ENCODE results near the gene MAST4. TPM values are rescaled to one million over a fixed set of nuclear protein-coding genes. Genes with fewer than 3 reads are reported as not detected.

MAST4 gene
- total and polyA plus RNA-seq, 2 of the 13 experiments (the other 11 are each of a cell fraction or from before 2014, with no cell fraction given), result 3.4 to 3.7 TPM

DNA sequence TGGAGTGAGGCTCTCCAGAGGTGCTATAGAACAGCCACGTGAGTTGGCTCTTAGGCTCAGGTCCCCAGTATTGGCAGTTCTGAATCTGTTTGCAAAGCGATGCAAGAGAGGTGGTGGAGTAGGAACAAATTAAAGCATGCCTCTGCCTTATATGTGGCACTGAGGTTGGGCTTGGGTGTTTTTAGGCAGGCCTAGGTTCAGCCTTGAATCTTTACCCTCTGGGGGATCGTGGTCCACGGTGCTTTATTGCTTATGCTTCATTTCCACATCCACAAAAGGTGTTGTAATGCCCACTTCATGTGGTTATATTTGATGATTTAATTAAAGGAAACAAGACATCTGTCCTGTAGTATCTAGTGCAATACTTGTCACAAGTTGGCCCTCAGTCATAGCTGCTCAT, 544.2 kb downstream of the MAST4 start:
- H2AFZ ChIP-seq (ENCODE audit: low read length), result no peak overlapping the region
- H3K27ac ChIP-seq (ENCODE audit: extremely low read length, insufficient read depth, low read length), result no peak overlapping the region
- peaks cover 3 to 5% of the 10 kb centered on the region in 2 experiments; a peak in 4 of 5 replicates for H3K36me3 ChIP-seq (replicated peaks in 1 of 2; ENCODE audit: control insufficient read depth in 1 of 2, insufficient read depth in 2 of 2, low read length in 2 of 2)
- intact Hi-C loops (cut with micrococcal nuclease; ENCODE audit: unreplicated experiment), result loop anchor here (5.0 kb wide), 3 partner anchors 43 to 148 kb away; no protein-coding TSS in a partner anchor
- 100% methylated on average over 4 of the region's 4 CpGs for whole genome bisulfite sequencing (ENCODE audit: low lambda C conversion rate)
- ChIA-PET CTCF (ENCODE audit: low intra/inter-chr PET ratio, low total read pairs) (no interaction called here), POLR2A (no interaction called here)
- no peak overlapping the region for H3K9ac ChIP-seq (ENCODE audit: insufficient read depth, low read depth, low read length)
- no peak overlapping the region for H3K4me2 ChIP-seq (ENCODE audit: low read depth, low read length)
- in situ Hi-C loops (cut with HindIII; ENCODE audit: extremely low pct_ligation_motif_present, low pct_unique_long_range_greater_than_20kb), result loop anchor here (5.0 kb wide), 1 partner anchor 138 kb away; no protein-coding TSS in a partner anchor
- TF ChIP-seq MBD4 (IDR thresholded peaks at IDR 0.05; ENCODE audit: borderline replicate concordance, low read length) (no peak), ZNF121 (CRISPR knock-in tag; IDR thresholded peaks at IDR 0.05) (no peak)
- TF ChIP-seq, protein P1, sequence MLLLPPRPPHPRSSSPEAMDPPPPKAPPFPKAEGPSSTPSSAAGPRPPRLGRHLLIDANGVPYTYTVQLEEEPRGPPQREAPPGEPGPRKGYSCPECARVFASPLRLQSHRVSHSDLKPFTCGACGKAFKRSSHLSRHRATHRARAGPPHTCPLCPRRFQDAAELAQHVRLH (CRISPR knock-in tag; IDR thresholded peaks at IDR 0.05; ENCODE audit: borderline replicate concordance, low read depth), result no peak
- TF ChIP-seq, protein P2, sequence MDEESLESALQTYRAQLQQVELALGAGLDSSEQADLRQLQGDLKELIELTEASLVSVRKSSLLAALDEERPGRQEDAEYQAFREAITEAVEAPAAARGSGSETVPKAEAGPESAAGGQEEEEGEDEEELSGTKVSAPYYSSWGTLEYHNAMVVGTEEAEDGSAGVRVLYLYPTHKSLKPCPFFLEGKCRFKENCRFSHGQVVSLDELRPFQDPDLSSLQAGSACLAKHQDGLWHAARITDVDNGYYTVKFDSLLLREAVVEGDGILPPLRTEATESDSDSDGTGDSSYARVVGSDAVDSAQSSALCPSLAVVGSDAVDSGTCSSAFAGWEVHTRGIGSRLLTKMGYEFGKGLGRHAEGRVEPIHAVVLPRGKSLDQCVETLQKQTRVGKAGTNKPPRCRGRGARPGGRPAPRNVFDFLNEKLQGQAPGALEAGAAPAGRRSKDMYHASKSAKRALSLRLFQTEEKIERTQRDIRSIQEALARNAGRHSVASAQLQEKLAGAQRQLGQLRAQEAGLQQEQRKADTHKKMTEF (CRISPR knock-in tag; IDR thresholded peaks at IDR 0.05), result no peak
- no peaks in the 10 kb centered on the region for H3K9me3 ChIP-seq (ENCODE audit: low read length)
- BruUV-seq (replicated peaks), result no TSS peak
- H4K20me1 ChIP-seq (ENCODE audit: insufficient read depth, low read length), result no peaks in the 10 kb centered on the region
- H3K4me1 ChIP-seq (ENCODE audit: insufficient read depth, low read length), result peaks cover 50% of the 10 kb centered on the region
- ATAC-seq, result no peak
- no peak overlapping the region for H3K4me3 ChIP-seq (replicated peaks in 1 of 3; ENCODE audit: insufficient read depth in 1 of 3, low read depth in 2 of 3, low read length in 3 of 3)
- no peaks in the 10 kb centered on the region for H3K27me3 ChIP-seq (ENCODE audit: control insufficient read depth in 1 of 2, insufficient read depth in 2 of 2, low read length in 2 of 2)
- DNase-seq (ENCODE audit: low spot score), result no peak
- H3K79me2 ChIP-seq (ENCODE audit: insufficient read depth, low read length), result no peaks in the 10 kb centered on the region
- no peak for FAIRE-seq

DNA sequence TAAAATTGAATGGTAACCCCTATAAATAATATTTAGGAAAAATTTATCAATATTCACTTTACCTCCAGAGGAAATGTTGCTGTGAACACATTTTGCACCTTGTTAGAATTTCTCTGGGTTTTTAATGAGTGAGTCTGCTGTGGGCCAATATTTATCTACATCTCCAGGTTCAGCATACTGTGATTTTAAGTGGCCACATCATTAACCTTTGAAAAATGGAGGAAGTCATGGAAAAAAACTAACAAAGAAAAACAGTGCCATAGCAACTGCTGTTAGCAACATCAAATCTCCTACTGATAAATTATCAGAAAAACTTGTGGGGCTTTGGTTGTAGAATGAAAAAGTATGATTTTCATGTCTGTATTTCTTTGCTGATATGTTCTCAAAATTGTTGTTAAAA, 545.5 kb downstream of the MAST4 start:
- H3K36me3 ChIP-seq (replicated peaks in 1 of 2; ENCODE audit: control insufficient read depth in 1 of 2, insufficient read depth in 2 of 2, low read length in 2 of 2), result peaks cover 5 to 9% of the 10 kb centered on the region in 2 experiments; a peak in 3 of 5 replicates
- FAIRE-seq (no peak), DNase-seq (ENCODE audit: low spot score) (no peak), ATAC-seq (no peak)
- ChIA-PET POLR2A (no interaction called here), CTCF (ENCODE audit: low intra/inter-chr PET ratio, low total read pairs) (no interaction called here)
- no peak overlapping the region for H3K27ac ChIP-seq (ENCODE audit: extremely low read length, insufficient read depth, low read length)
- no peaks in the 10 kb centered on the region for H3K27me3 ChIP-seq (ENCODE audit: control insufficient read depth in 1 of 2, insufficient read depth in 2 of 2, low read length in 2 of 2)
- TF ChIP-seq RFX1 (IDR thresholded peaks at IDR 0.05), result 0 out of 2 replicates have a peak, but pooled peaks have one; percentile 6
- TF ChIP-seq, protein P3, sequence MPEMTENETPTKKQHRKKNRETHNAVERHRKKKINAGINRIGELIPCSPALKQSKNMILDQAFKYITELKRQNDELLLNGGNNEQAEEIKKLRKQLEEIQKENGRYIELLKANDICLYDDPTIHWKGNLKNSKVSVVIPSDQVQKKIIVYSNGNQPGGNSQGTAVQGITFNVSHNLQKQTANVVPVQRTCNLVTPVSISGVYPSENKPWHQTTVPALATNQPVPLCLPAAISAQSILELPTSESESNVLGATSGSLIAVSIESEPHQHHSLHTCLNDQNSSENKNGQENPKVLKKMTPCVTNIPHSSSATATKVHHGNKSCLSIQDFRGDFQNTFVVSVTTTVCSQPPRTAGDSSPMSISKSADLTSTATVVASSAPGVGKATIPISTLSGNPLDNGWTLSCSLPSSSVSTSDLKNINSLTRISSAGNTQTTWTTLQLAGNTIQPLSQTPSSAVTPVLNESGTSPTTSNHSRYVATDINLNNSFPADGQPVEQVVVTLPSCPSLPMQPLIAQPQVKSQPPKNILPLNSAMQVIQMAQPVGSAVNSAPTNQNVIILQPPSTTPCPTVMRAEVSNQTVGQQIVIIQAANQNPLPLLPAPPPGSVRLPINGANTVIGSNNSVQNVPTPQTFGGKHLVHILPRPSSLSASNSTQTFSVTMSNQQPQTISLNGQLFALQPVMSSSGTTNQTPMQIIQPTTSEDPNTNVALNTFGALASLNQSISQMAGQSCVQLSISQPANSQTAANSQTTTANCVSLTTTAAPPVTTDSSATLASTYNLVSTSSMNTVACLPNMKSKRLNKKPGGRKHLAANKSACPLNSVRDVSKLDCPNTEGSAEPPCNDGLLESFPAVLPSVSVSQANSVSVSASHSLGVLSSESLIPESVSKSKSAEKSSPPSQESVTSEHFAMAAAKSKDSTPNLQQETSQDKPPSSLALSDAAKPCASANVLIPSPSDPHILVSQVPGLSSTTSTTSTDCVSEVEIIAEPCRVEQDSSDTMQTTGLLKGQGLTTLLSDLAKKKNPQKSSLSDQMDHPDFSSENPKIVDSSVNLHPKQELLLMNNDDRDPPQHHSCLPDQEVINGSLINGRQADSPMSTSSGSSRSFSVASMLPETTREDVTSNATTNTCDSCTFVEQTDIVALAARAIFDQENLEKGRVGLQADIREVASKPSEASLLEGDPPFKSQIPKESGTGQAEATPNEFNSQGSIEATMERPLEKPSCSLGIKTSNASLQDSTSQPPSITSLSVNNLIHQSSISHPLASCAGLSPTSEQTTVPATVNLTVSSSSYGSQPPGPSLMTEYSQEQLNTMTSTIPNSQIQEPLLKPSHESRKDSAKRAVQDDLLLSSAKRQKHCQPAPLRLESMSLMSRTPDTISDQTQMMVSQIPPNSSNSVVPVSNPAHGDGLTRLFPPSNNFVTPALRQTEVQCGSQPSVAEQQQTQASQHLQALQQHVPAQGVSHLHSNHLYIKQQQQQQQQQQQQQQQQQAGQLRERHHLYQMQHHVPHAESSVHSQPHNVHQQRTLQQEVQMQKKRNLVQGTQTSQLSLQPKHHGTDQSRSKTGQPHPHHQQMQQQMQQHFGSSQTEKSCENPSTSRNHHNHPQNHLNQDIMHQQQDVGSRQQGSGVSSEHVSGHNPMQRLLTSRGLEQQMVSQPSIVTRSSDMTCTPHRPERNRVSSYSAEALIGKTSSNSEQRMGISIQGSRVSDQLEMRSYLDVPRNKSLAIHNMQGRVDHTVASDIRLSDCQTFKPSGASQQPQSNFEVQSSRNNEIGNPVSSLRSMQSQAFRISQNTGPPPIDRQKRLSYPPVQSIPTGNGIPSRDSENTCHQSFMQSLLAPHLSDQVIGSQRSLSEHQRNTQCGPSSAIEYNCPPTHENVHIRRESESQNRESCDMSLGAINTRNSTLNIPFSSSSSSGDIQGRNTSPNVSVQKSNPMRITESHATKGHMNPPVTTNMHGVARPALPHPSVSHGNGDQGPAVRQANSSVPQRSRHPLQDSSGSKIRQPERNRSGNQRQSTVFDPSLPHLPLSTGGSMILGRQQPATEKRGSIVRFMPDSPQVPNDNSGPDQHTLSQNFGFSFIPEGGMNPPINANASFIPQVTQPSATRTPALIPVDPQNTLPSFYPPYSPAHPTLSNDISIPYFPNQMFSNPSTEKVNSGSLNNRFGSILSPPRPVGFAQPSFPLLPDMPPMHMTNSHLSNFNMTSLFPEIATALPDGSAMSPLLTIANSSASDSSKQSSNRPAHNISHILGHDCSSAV (CRISPR knock-in tag; IDR thresholded peaks at IDR 0.05; ENCODE audit: borderline replicate concordance), result no peak
- intact Hi-C loops (cut with micrococcal nuclease; ENCODE audit: unreplicated experiment) (loop anchor here (5.0 kb wide), 3 partner anchors 44 to 149 kb away; no protein-coding TSS in a partner anchor), in situ Hi-C loops (cut with HindIII; ENCODE audit: extremely low pct_ligation_motif_present, low pct_unique_long_range_greater_than_20kb) (loop anchor here (5.0 kb wide), 1 partner anchor 139 kb away; no protein-coding TSS in a partner anchor)
- H3K4me1 ChIP-seq (ENCODE audit: insufficient read depth, low read length), result peaks cover 56% of the 10 kb centered on the region
- H2AFZ ChIP-seq (ENCODE audit: low read length), result no peak overlapping the region
- BruUV-seq (replicated peaks), result no TSS peak
- no peaks in the 10 kb centered on the region for H3K79me2 ChIP-seq (ENCODE audit: insufficient read depth, low read length)
- H3K9ac ChIP-seq (ENCODE audit: insufficient read depth, low read depth, low read length), result no peak overlapping the region
- H3K4me2 ChIP-seq (ENCODE audit: low read depth, low read length), result no peak overlapping the region
- no peaks in the 10 kb centered on the region for H4K20me1 ChIP-seq (ENCODE audit: insufficient read depth, low read length)
- no peaks in the 10 kb centered on the region for H3K9me3 ChIP-seq (ENCODE audit: low read length)
- H3K4me3 ChIP-seq (replicated peaks in 1 of 3; ENCODE audit: insufficient read depth in 1 of 3, low read depth in 2 of 3, low read length in 3 of 3), result no peak overlapping the region

Measured in HepG2 (cell line).